ENCODE data around the gene DNLZ. TPM values are rescaled to one million over a fixed set of nuclear protein-coding genes. Genes with fewer than 3 reads are reported as not detected.

DNLZ gene
- total and polyA plus RNA-seq, 8 donors: 4.2 to 18.8 (median 8.8) TPM

- ATAC-seq (no peak), DNase-seq (no peak)
- Histone ChIP-seq H3K36me3 (peaks cover 0 to 93% of the 10 kb centered on the region in 2 donors), H3K9me3 (no peaks in the 10 kb centered on the region), H3K27ac (no peak overlapping the region), H3K27me3 (no peaks in the 10 kb centered on the region), H3K4me1 (peaks cover under 1 to 8% of the 10 kb centered on the region in 2 donors), H3K4me3 (no peak overlapping the region)
- intact Hi-C loops (cut with DNase I): no loop called here
- TF ChIP-seq, protein P1, sequence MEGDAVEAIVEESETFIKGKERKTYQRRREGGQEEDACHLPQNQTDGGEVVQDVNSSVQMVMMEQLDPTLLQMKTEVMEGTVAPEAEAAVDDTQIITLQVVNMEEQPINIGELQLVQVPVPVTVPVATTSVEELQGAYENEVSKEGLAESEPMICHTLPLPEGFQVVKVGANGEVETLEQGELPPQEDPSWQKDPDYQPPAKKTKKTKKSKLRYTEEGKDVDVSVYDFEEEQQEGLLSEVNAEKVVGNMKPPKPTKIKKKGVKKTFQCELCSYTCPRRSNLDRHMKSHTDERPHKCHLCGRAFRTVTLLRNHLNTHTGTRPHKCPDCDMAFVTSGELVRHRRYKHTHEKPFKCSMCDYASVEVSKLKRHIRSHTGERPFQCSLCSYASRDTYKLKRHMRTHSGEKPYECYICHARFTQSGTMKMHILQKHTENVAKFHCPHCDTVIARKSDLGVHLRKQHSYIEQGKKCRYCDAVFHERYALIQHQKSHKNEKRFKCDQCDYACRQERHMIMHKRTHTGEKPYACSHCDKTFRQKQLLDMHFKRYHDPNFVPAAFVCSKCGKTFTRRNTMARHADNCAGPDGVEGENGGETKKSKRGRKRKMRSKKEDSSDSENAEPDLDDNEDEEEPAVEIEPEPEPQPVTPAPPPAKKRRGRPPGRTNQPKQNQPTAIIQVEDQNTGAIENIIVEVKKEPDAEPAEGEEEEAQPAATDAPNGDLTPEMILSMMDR (IDR thresholded peaks at IDR 0.05): no peak
Measured at GRCh38 chr9:136393531-136393930, 30.0 kb upstream of the DNLZ start.

GRCh38 chr9:136392538-136393449 lies 29.2 kb upstream of the DNLZ start:
- H3K36me3 ChIP-seq: peaks cover 0 to 95% of the 10 kb centered on the region in 2 donors
- H3K4me3 ChIP-seq: no peak overlapping the region
- H3K9me3 ChIP-seq: no peaks in the 10 kb centered on the region
- TF ChIP-seq, protein P1 (IDR thresholded peaks at IDR 0.05): no peak
- no peaks in the 10 kb centered on the region for H3K27me3 ChIP-seq
- intact Hi-C loops (cut with DNase I): no loop called here
- H3K4me1 ChIP-seq: peaks cover 0 to under 1% of the 10 kb centered on the region in 2 donors
- no peak for ATAC-seq
- DNase-seq: no peak
- H3K27ac ChIP-seq: no peak overlapping the region

DNA sequence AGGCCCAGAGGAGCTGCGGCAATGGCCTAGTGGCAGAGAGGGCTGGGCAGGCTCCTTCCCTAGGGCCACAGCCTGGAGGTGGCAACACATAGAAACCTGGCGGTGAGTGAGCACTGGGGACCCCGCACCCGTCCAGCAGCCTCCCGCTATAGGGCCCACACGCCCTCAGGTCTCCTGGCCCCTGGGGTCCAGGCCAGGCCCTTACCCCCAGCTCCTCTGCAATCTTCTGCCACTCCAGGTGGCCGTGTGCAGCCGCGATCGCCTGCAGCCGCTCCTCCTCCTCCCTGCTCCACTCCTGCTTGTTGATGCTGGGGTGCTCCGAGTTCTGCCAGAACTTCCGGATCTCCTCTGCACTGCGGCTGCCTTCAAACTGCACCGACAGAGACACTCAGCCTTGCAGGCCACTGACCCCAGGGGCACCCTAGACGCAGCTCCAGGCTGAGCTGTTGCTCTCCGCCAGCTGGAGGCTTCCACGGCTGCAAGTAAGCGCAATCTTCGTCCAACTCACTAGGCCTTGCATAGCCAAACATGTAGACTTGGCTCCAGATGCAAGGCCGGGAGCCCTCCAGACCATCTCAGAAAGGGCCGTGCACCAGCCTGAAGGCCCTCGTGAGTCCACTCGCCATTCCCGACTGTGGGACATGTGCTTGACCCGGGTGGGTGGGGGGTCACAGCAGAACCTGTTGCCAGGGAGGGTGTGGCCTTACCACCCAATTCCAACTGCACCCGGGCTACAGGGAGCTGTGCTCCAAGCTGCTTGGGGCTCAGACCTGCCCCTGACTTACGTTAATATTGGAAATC lies 28.4 kb upstream of the DNLZ start:
- no peaks in the 10 kb centered on the region for H3K27me3 ChIP-seq
- H3K4me1 ChIP-seq: no peaks in the 10 kb centered on the region
- H3K36me3 ChIP-seq: peaks cover 0 to 98% of the 10 kb centered on the region in 2 donors
- no peak overlapping the region for H3K27ac ChIP-seq
- no peak for DNase-seq
- no peak overlapping the region for H3K4me3 ChIP-seq
- ATAC-seq: no peak
- intact Hi-C loops (cut with DNase I): no loop called here
- no peaks in the 10 kb centered on the region for H3K9me3 ChIP-seq
- TF ChIP-seq, protein P1 (IDR thresholded peaks at IDR 0.05): no peak

DNA sequence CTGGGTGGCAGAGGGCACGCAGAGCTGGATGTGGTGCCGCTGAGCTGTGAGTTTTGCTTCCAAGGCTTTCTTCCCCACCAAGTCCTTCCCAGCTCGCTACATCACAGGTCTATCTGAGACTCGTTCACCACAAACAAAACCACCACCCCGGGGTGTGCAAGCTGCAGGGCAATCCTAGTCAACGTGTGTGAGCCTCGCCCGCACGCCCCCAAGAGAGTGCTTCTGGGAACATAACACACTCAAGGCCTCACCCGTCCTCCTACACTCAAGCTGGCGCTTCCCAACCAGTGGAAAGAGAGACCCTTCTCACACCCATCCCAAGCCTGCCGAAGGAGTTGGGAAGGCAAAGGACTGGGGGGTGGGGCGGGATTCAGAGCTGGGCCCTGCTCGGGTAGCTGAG lies 25.9 kb upstream of the DNLZ start:
- TF ChIP-seq, protein P1 (IDR thresholded peaks at IDR 0.05): no peak
- Histone ChIP-seq H3K4me3 (no peak overlapping the region), H3K36me3 (peaks cover 0 to 95% of the 10 kb centered on the region in 2 donors), H3K27ac (no peak overlapping the region), H3K4me1 (no peaks in the 10 kb centered on the region), H3K9me3 (no peaks in the 10 kb centered on the region), H3K27me3 (no peaks in the 10 kb centered on the region)
- no peak for DNase-seq
- no peak for ATAC-seq
- intact Hi-C loops (cut with DNase I): no loop called here

- intact Hi-C loops (cut with DNase I): no loop called here
- Histone ChIP-seq H3K4me3 (no peak overlapping the region), H3K4me1 (no peaks in the 10 kb centered on the region), H3K9me3 (no peaks in the 10 kb centered on the region), H3K27me3 (no peaks in the 10 kb centered on the region), H3K36me3 (peaks cover 0 to 95% of the 10 kb centered on the region in 2 donors), H3K27ac (no peak overlapping the region)
- DNase-seq (no peak), ATAC-seq (no peak)
- TF ChIP-seq, protein P1 (IDR thresholded peaks at IDR 0.05): no peak
Measured at GRCh38 chr9:136387217-136387616, 23.7 kb upstream of the DNLZ start.
